T-helper 9 cell (primary cell): Measurements from ENCODE around the gene CAMK2D.

ENCODE experiments used
- DNase-seq: peaks from one replicate; pipeline ENCODE4 v3.0.0-alpha.2; 2020

The CAMK2D gene

GRCh38 chr4:113420938-113421337, 340.6 kb downstream of the CAMK2D start:
- DNase-seq: no peak

- DNase-seq: no peak
These were observed 341.9 kb downstream of the CAMK2D start for GRCh38 chr4:113419631-113420030.

GRCh38 chr4:113411496-113411938, 350.0 kb downstream of the CAMK2D start:
- no peak for DNase-seq

- no peak for DNase-seq
These were observed 350.9 kb downstream of the CAMK2D start for GRCh38 chr4:113410686-113411085.

- DNase-seq: no peak
These were observed 352.4 kb downstream of the CAMK2D start for GRCh38 chr4:113409181-113409580.

- DNase-seq: no peak
These were observed 354.1 kb downstream of the CAMK2D start for GRCh38 chr4:113407409-113407808.

- no peak for DNase-seq
These were observed 354.9 kb downstream of the CAMK2D start for GRCh38 chr4:113406723-113407016.

- DNase-seq: no peak
These were observed 355.4 kb downstream of the CAMK2D start for GRCh38 chr4:113405874-113406722.

- DNase-seq: no peak
These were observed 356.7 kb downstream of the CAMK2D start for GRCh38 chr4:113404841-113405240.

- no peak for DNase-seq
These were observed 357.4 kb downstream of the CAMK2D start for GRCh38 chr4:113404167-113404571.
